Endothelial cell of umbilical vein (primary cell): ENCODE measurements around the gene RANGAP1. TPM values are rescaled to one million over a fixed set of nuclear protein-coding genes. Genes with fewer than 3 reads are reported as not detected.

Experiments
- BruUV-seq: library from RNA; stranded (reverse); fragments of 400-500 nt; replicated peaks from 2 replicates; lab custom pipeline; 2021; lab: Mats Ljungman, UMichigan
- CTCF ChIA-PET: fragments of 300-600, 350-600 bp; sonication (Branson Sonifier 250); formaldehyde crosslinking; loops from one replicate; lab custom pipeline; 2021; ENCODE audit warnings: antibody characterized with exemption, inconsistent platforms; lab: Charles Lee
- POLR2A ChIA-PET: fragments of 300-600, 350-600 bp; sonication (Branson Sonifier 250); formaldehyde crosslinking; loops from one replicate; lab custom pipeline; 2021; ENCODE audit warnings: antibody characterized with exemption, inconsistent platforms; lab: Charles Lee
- DNase-seq: peaks from one replicate; pipeline ENCODE4 v3.0.0-alpha.2; 2011; ENCODE audit warnings: low read depth, low spot score
- FAIRE-seq: peaks from 2 replicates; lab custom pipeline; 2011; peaks lifted over from hg19 to GRCh38; lab: Jason Lieb, UNC
- H2AFZ ChIP-seq: 2 replicates; pipeline ENCODE4 v1.6.0; 2012; ENCODE audit warnings: low read depth, low read length, control low read depth, inconsistent platforms
- H3K27ac ChIP-seq: 2 replicates; pipeline ENCODE4 v1.5.1; 2011; ENCODE audit warnings: low read depth, mild to moderate bottlenecking, control low read depth, low read length, moderate library complexity; ENCODE audit not compliant: insufficient read depth
- H3K27me3 ChIP-seq, 2 experiments: 2 replicates each; pipeline versions ENCODE4 v1.6.0 to v1.6.1; 2011; ENCODE audit warnings: low read length in 2 of 2, mixed read lengths in 1 of 2; ENCODE audit not compliant: control insufficient read depth in 2 of 2, insufficient read depth in 2 of 2
- H3K36me3 ChIP-seq, 2 experiments: 2 replicates in 1 of 2; 3 replicates in 1 of 2; pipeline ENCODE4 v1.5.1; 2011; ENCODE audit warnings: low read length in 2 of 2, mild to moderate bottlenecking in 1 of 2, moderate library complexity in 1 of 2; ENCODE audit not compliant: control insufficient read depth in 2 of 2, insufficient read depth in 2 of 2; ENCODE audit errors: extremely low read depth in 1 of 2
- H3K4me1 ChIP-seq: 3 replicates; pipeline ENCODE4 v1.5.1; 2011; ENCODE audit warnings: mild to moderate bottlenecking, low read length; ENCODE audit not compliant: control insufficient read depth, insufficient read depth; ENCODE audit errors: extremely low read depth
- H3K4me2 ChIP-seq: 2 replicates; pipeline ENCODE4 v1.6.1; 2011; ENCODE audit warnings: low read length, control low read depth, mixed read lengths; ENCODE audit not compliant: insufficient read depth
- H3K4me3 ChIP-seq, 3 experiments: fragments of 200-600 bp in 1 of 3; sonication (generic), shearing (Covaris generic) in 1 of 3; replicated peaks in 1 of 3; 2 replicates each; pipeline ENCODE4 v1.5.1; 2011 to 2016; ENCODE audit warnings: control low read depth in 3 of 3, low read length in 3 of 3, mild to moderate bottlenecking in 2 of 3, inconsistent platforms in 1 of 3, low read depth in 1 of 3, moderate library complexity in 1 of 3; ENCODE audit not compliant: insufficient read depth in 1 of 3
- H3K79me2 ChIP-seq: 2 replicates; pipeline ENCODE4 v1.6.0; 2012; ENCODE audit warnings: low read length, inconsistent platforms; ENCODE audit not compliant: control insufficient read depth, insufficient read depth
- H3K9ac ChIP-seq: replicated peaks from 2 replicates; pipeline ENCODE3; 2011; ENCODE audit warnings: low read length, control low read depth; ENCODE audit not compliant: insufficient read depth; ENCODE audit errors: extremely low read depth
- H3K9me1 ChIP-seq: replicated peaks from 3 replicates; pipeline ENCODE4 v1.6.0; 2011; ENCODE audit warnings: mild to moderate bottlenecking, low read length; ENCODE audit not compliant: control insufficient read depth, insufficient read depth; ENCODE audit errors: extremely low read depth
- H3K9me3 ChIP-seq: replicated peaks from 2 replicates; pipeline ENCODE4 v1.5.1; 2012; ENCODE audit warnings: low read length, inconsistent platforms; ENCODE audit not compliant: control insufficient read depth, insufficient read depth
- H4K20me1 ChIP-seq: replicated peaks from 2 replicates; pipeline ENCODE3; 2011; ENCODE audit warnings: mild to moderate bottlenecking, low read length; ENCODE audit not compliant: control insufficient read depth, insufficient read depth; ENCODE audit errors: extremely low read depth
- CTCF ChIP-seq, 2 donors: IDR thresholded peaks; 1 replicate in 1 of 2; 2 replicates in 1 of 2; pipeline ENCODE4 v1.5.1; 2011; ENCODE audit warnings: low read length in 2 of 2, mild to moderate bottlenecking in 2 of 2, moderate library complexity in 2 of 2, control low read depth in 1 of 2, inconsistent platforms in 1 of 2, low read depth in 1 of 2; ENCODE audit not compliant: insufficient read depth in 1 of 2; ENCODE audit errors: extremely low read depth in 1 of 2
- EZH2 ChIP-seq: IDR thresholded peaks from 2 replicates; pipeline ENCODE4 v1.6.1; 2012; ENCODE audit warnings: borderline replicate concordance, low read depth, mild to moderate bottlenecking, moderate library complexity, low read length, inconsistent platforms; ENCODE audit not compliant: severe bottlenecking
- FOS ChIP-seq: IDR thresholded peaks from 2 replicates; pipeline ENCODE4 v1.6.1; 2011; ENCODE audit warnings: mild to moderate bottlenecking, low read length, moderate library complexity, borderline replicate concordance; ENCODE audit not compliant: insufficient read depth
- GATA2 ChIP-seq: IDR thresholded peaks from 2 replicates; pipeline ENCODE4 v1.7.0; 2011; ENCODE audit warnings: low read depth, mild to moderate bottlenecking, moderate library complexity, mixed read lengths, low read length; ENCODE audit not compliant: insufficient read length, insufficient read depth
- JUN ChIP-seq: IDR thresholded peaks from 2 replicates; pipeline ENCODE4 v1.6.1; 2011; ENCODE audit warnings: borderline replicate concordance, low read depth; ENCODE audit not compliant: insufficient read length, insufficient read depth
- MAX ChIP-seq: IDR thresholded peaks from 2 replicates; pipeline ENCODE4 v1.6.1; 2011; ENCODE audit not compliant: insufficient read depth, insufficient read length
- MYC ChIP-seq: IDR thresholded peaks from one replicate; pipeline ENCODE4 v1.6.1; 2011; ENCODE audit warnings: mild to moderate bottlenecking, low read depth, low read length
- POLR2A ChIP-seq: IDR thresholded peaks from 2 replicates; pipeline ENCODE4 v1.6.1; 2012; ENCODE audit warnings: low read depth, mild to moderate bottlenecking, control low read depth, low read length
- POLR2AphosphoS5 ChIP-seq: IDR thresholded peaks from 2 replicates; pipeline ENCODE4 v1.6.1; 2012; ENCODE audit warnings: low read depth, mild to moderate bottlenecking, control low read depth, low read length, moderate library complexity; ENCODE audit not compliant: insufficient read depth
- dilution Hi-C: fragments of 300-500 bp; cut with MboI; formaldehyde crosslinking; loops from one replicate; pipeline ENCODE4 v1.15.0; 2019; ENCODE audit warnings: low sequenced_read_pairs; ENCODE audit not compliant: extremely low pct_ligation_motif_present
- intact Hi-C: fragments of 100-400 bp; cut with micrococcal nuclease; formaldehyde crosslinking; loops from one replicate; pipeline ENCODE4 v1.10.0; 2022
- polyA plus RNA-seq, 4 experiments: library from polyadenylated mRNA; depleted of rRNA in 3 of 4; stranded (reverse) in 3 of 4; unstranded in 1 of 4; fragments of >200 nt; gene quantifications; 2 replicates each; pipeline versions ENCODE4 v1.2.1 to v1.2.3, GENCODE V29; 2011 to 2012; ENCODE audit warnings: missing spikeins in 1 of 4
- total RNA-seq: library from RNA; stranded (reverse); gene quantifications from 2 replicates; pipeline ENCODE4 v1.2.3, GENCODE V29; 2021

RANGAP1 gene
- total and polyA plus RNA-seq, 2 donors (not counting 3 experiments of a cell fraction or from before 2014, with no cell fraction given) = 169 to 182 TPM

GRCh38 chr22:41320416-41321240 is 34.6 kb upstream of the RANGAP1 start:
- Histone ChIP-seq H4K20me1 (no peaks in the 10 kb centered on the region), H3K9me3 (no peaks in the 10 kb centered on the region), H2AFZ (no peak overlapping the region), H3K27ac (no peak overlapping the region), H3K9ac (no peak overlapping the region), H3K4me2 (no peak overlapping the region), H3K79me2 (peaks cover 35% of the 10 kb centered on the region), H3K4me1 (no peaks in the 10 kb centered on the region), H3K9me1 (no peaks in the 10 kb centered on the region), H3K27me3 (no peaks in the 10 kb centered on the region), H3K36me3 (peaks cover 8 to 38% of the 10 kb centered on the region in 2 experiments), H3K4me3 (no peak overlapping the region)
- DNase-seq = no peak
- no TSS peak for BruUV-seq
- no peak for FAIRE-seq
- TF ChIP-seq POLR2AphosphoS5 (no peak), FOS (no peak), JUN (no peak), POLR2A (no peak), MAX (no peak), CTCF (IDR thresholded peaks at IDR 0.05; ENCODE audit: extremely low read depth in 1 of 2, insufficient read depth in 1 of 2, low read depth in 1 of 2, low read length in 2 of 2) (no peak), MYC (no peak), EZH2 (no peak), GATA2 (no peak)
- POLR2A ChIA-PET = interaction anchor here (0.6 kb wide), 1 partner anchor 167 kb away, joined by 3 read pairs; no protein-coding TSS in a partner anchor
- dilution Hi-C loops = no loop called here
- CTCF ChIA-PET = no interaction called here
- intact Hi-C loops = no loop called here
